GM18909 (cell line): ENCODE results near the gene CCDC157.

ENCODE experiments used
- ATAC-seq: cut with Tn5 transposase; IDR thresholded peaks from one replicate; pipeline ENCODE4 v1.9.1; 2021; ENCODE audit warnings: mild to moderate bottlenecking; ENCODE audit not compliant: unreplicated experiment, poor library complexity

CCDC157 gene

GRCh38 chr22:30405731-30406130 lies 48.9 kb downstream of the CCDC157 start:
- no peak for ATAC-seq

- ATAC-seq, result no peak
These were observed 49.6 kb downstream of the CCDC157 start for GRCh38 chr22:30406400-30406799.

DNA sequence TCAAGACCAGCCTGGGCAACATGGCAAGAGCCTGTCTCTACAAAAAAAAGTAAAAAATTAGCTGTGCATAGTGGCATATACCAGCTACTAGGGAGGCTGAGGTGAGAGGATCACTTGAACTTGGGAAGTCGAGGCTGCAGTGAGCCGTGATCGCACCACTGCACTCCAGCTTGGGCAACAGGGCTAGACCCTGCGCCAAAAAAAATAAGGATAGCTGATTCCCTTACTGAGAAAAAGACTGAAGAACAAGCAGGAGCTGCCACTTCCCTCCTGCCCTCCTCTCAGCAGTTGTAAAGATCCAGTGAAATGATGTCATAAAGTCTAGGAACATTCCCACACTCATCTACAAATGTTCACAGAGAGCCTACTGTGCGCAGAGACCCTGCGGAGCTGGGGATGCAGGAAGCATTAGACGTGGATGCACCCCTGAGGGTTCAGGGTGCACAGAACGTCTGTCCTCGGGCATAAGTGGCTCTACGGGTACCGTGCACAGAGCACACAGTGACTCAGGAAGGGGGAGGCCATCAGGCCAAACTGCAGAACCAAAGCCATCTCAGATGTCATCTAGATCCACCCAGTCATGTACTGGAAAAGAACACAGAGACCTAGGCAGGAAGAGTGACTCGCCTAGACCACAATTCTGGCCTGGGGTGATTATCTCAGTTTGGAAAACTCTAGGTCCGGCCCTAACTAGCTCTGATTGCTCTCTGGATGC lies 51.7 kb downstream of the CCDC157 start:
- ATAC-seq, result no peak

DNA sequence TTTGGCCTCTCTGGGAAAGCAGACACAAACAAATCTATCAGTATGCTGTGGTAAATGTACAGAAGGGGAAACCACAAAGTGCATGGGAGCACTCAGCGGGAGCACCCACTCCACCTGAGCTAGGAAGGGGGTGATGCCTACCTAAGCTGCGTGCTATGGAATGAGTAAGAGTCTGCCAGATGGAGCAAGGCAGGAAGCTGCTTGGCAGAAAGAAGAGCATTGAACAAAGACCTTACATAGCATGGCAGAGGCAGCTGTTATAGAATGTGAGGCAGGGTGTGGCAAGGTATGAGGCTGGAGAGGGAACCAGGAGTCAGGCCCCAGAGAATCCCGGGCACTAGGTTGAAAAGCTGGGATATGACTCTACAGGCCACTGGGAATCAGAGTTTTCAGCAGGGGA lies 55.0 kb downstream of the CCDC157 start:
- ATAC-seq, result no peak

- no peak for ATAC-seq
These were observed 56.2 kb downstream of the CCDC157 start for GRCh38 chr22:30413001-30413400.

- ATAC-seq, result no peak
These were observed 57.1 kb downstream of the CCDC157 start for GRCh38 chr22:30413745-30414524.

- ATAC-seq, result no peak
These were observed 57.8 kb downstream of the CCDC157 start for GRCh38 chr22:30414525-30415047.

- no peak for ATAC-seq
These were observed 59.6 kb downstream of the CCDC157 start for GRCh38 chr22:30416403-30416802.

DNA sequence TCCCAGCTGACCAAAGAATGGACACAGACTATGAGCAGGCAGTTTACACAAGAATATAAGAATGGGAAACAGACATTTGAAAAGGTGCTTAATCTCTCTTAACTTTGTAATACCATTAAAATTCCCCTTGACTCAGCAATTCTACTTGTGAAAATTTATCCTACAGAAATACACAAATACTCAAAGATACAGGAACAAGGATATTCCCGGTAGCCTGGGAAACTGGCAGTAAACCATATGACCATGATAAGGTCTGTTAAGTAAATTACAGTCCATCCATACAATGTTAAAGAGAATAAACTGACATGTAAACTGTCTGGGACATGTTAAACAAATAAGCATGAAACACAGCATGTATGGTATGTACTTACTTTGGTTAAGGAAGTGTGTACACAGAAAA lies 60.0 kb downstream of the CCDC157 start:
- ATAC-seq, result no peak

- ATAC-seq, result no peak
These were observed 63.7 kb downstream of the CCDC157 start for GRCh38 chr22:30420347-30421125.

GRCh38 chr22:30421695-30422480 lies 65.1 kb downstream of the CCDC157 start:
- ATAC-seq, result no peak

GRCh38 chr22:30422481-30423300 lies 65.9 kb downstream of the CCDC157 start:
- ATAC-seq, result no peak

GRCh38 chr22:30423301-30423958 lies 66.6 kb downstream of the CCDC157 start:
- ATAC-seq, result peak; percentile 32

DNA sequence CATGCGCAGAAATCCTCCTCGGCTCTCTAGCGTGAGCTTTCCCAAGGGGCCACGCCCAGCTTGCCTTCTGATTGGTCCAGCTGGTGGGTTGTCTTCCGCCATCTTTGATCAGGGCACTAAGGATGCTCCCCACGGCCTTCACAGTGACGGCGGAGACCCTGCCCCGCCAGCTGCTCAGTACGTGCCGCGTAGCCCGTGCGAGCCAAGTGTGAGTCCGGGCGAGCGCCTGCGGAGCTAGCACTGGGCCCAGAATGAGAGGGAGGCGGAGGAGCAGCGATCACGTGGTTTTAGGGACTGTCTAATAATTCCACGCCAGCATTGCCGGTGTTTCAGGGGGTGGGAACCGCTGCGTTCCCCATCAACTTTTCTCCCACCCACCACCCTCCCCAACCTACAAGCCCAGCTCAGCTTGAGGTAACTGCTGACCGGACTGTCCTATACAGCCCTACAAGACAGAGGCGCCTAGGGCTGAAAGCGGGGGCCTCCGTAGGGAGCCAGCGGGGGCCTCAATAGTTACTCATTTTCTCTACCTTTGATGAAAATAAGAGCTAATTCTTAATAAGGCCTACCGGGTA lies 67.2 kb downstream of the CCDC157 start:
- ATAC-seq, result peak; percentile 84

DNA sequence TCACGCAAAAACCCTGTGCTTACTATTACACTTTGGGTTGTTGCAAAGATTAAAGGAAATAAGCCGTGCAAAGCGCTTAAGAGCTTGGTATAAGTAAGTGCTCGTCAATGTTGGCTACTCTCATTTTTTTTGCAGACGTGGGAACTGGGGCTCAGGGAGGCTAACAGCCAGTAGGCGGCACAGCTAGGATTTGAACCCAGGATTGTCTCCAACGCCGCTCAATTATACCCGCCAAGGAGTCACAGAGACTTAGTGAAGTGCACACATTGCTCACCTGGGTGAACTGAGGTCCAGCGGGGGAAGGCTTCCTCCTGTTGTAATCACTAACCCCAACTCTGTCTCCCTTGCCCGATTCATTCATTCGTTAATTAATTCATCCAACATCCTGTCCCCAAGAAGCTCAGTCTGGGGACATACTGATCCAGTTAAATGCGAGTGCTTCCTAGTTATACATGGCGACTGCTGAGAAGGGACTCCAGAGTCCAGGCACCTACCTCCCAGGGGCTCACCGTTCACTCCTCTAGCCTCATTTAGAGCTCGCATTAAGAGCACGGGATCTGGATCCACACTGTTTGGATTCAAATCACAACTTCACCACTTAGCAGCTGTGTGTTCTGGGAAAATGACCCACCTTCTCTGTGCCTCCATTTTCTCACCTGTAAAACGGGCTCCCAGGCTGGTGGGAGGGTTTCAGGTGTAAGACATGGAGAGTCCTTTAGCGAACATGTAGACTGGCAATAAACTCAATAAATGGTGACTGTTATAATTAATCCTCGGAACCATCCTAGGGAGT lies 67.9 kb downstream of the CCDC157 start:
- ATAC-seq, result no peak

GRCh38 chr22:30425327-30425615 lies 68.5 kb downstream of the CCDC157 start:
- ATAC-seq, result no peak

- ATAC-seq, result no peak
These were observed 69.0 kb downstream of the CCDC157 start, which contains the start of gene MTFP1 for GRCh38 chr22:30425616-30426387. TSS of gene MTFP1 (plus strand) at chr22:30425768. CDS start at chr22:30425880, 112 bp downstream.
